ENCODE data around the gene B4GALT1.
A peak's percentile ranks its signal among the peaks of the same experiment; 100 is the strongest.

Gene B4GALT1

GRCh38 chr9:33177086-33177485, 9.9 kb upstream of the B4GALT1 start:
- H2AK5ac ChIP-seq (ENCODE audit: low read length, severe bottlenecking): no peak overlapping the region
- H3K4me2 ChIP-seq (ENCODE audit: low read length, poor library complexity, severe bottlenecking): no peak overlapping the region
- H3K14ac ChIP-seq (ENCODE audit: low read length in 2 of 2): no peak overlapping the region
- H3K27ac ChIP-seq (ENCODE audit: low read length, poor library complexity, severe bottlenecking): peak overlapping the region; percentile 28
- H3K9ac ChIP-seq (ENCODE audit: low read length): no peak overlapping the region
- H3K79me1 ChIP-seq (replicated peaks; ENCODE audit: low read length, poor library complexity, severe bottlenecking): no peaks in the 10 kb centered on the region
- no peak overlapping the region for H2BK120ac ChIP-seq (ENCODE audit: low read depth, low read length)
- H4K91ac ChIP-seq (ENCODE audit: low read length): no peak overlapping the region
- H4K8ac ChIP-seq (ENCODE audit: low read length): no peak overlapping the region
- no peak overlapping the region for H3K4ac ChIP-seq (ENCODE audit: low read depth in 1 of 2, low read length in 2 of 2)
- H3K27me3 ChIP-seq (ENCODE audit: control insufficient read depth in 1 of 2, insufficient read depth in 1 of 2, low read length in 2 of 2): no peaks in the 10 kb centered on the region
- H3K18ac ChIP-seq (ENCODE audit: low read depth in 1 of 2, low read length in 2 of 2): no peak overlapping the region
- no peaks in the 10 kb centered on the region for H3K36me3 ChIP-seq (ENCODE audit: control insufficient read depth in 1 of 2, insufficient read depth in 2 of 2, low read depth in 1 of 2, low read length in 2 of 2)
- H2BK15ac ChIP-seq (ENCODE audit: low read depth, poor library complexity, severe bottlenecking): no peak overlapping the region
- no peak overlapping the region for H3K23ac ChIP-seq (ENCODE audit: low read length in 2 of 2)
- H3K9me3 ChIP-seq (ENCODE audit: control insufficient read depth, low read length): no peaks in the 10 kb centered on the region
- no peak overlapping the region for H2BK12ac ChIP-seq (ENCODE audit: low read length in 2 of 2)
- H2BK5ac ChIP-seq (ENCODE audit: low read depth, low read length, poor library complexity, severe bottlenecking): no peak overlapping the region
- DNase-seq: no peak
- H3K4me3 ChIP-seq (ENCODE audit: insufficient read depth in 1 of 2, low read depth in 1 of 2, low read length in 2 of 2): no peak overlapping the region
- peaks cover 17% of the 10 kb centered on the region for H3K4me1 ChIP-seq (ENCODE audit: control insufficient read depth, insufficient read depth, low read depth, low read length)
- 75% methylated on average over 2 of the region's 4 CpGs for WGBS
- H2AFZ ChIP-seq (ENCODE audit: low read depth, low read length): no peak overlapping the region

- H3K4ac ChIP-seq (ENCODE audit: low read depth in 1 of 2, low read length in 2 of 2): no peak overlapping the region
- H3K4me2 ChIP-seq (ENCODE audit: low read length, poor library complexity, severe bottlenecking): no peak overlapping the region
- H3K27me3 ChIP-seq (ENCODE audit: control insufficient read depth in 1 of 2, insufficient read depth in 1 of 2, low read length in 2 of 2): no peaks in the 10 kb centered on the region
- H3K4me1 ChIP-seq (ENCODE audit: control insufficient read depth, insufficient read depth, low read depth, low read length): peaks cover 16% of the 10 kb centered on the region
- H2BK5ac ChIP-seq (ENCODE audit: low read depth, low read length, poor library complexity, severe bottlenecking): no peak overlapping the region
- H3K14ac ChIP-seq (ENCODE audit: low read length in 2 of 2): no peak overlapping the region
- no peak overlapping the region for H4K8ac ChIP-seq (ENCODE audit: low read length)
- 92% methylated on average over 6 of the region's 6 CpGs for WGBS
- no peak overlapping the region for H2BK15ac ChIP-seq (ENCODE audit: low read depth, poor library complexity, severe bottlenecking)
- no peak overlapping the region for H4K91ac ChIP-seq (ENCODE audit: low read length)
- no peak overlapping the region for H2AFZ ChIP-seq (ENCODE audit: low read depth, low read length)
- no peaks in the 10 kb centered on the region for H3K36me3 ChIP-seq (ENCODE audit: control insufficient read depth in 1 of 2, insufficient read depth in 2 of 2, low read depth in 1 of 2, low read length in 2 of 2)
- no peaks in the 10 kb centered on the region for H3K79me1 ChIP-seq (replicated peaks; ENCODE audit: low read length, poor library complexity, severe bottlenecking)
- no peak overlapping the region for H2BK120ac ChIP-seq (ENCODE audit: low read depth, low read length)
- H3K27ac ChIP-seq (ENCODE audit: low read length, poor library complexity, severe bottlenecking): no peak overlapping the region
- no peaks in the 10 kb centered on the region for H3K9me3 ChIP-seq (ENCODE audit: control insufficient read depth, low read length)
- no peak overlapping the region for H2AK5ac ChIP-seq (ENCODE audit: low read length, severe bottlenecking)
- H3K18ac ChIP-seq (ENCODE audit: low read depth in 1 of 2, low read length in 2 of 2): no peak overlapping the region
- H3K9ac ChIP-seq (ENCODE audit: low read length): no peak overlapping the region
- DNase-seq: no peak
- H2BK12ac ChIP-seq (ENCODE audit: low read length in 2 of 2): no peak overlapping the region
- no peak overlapping the region for H3K23ac ChIP-seq (ENCODE audit: low read length in 2 of 2)
- H3K4me3 ChIP-seq (ENCODE audit: insufficient read depth in 1 of 2, low read depth in 1 of 2, low read length in 2 of 2): no peak overlapping the region
Observed at GRCh38 chr9:33175649-33176325, 8.7 kb upstream of the B4GALT1 start.

GRCh38 chr9:33172256-33173238, 5.4 kb upstream of the B4GALT1 start:
- Histone ChIP-seq H3K23ac (ENCODE audit: low read length in 2 of 2) (no peak overlapping the region), H2AFZ (ENCODE audit: low read depth, low read length) (no peak overlapping the region), H3K4me3 (ENCODE audit: insufficient read depth in 1 of 2, low read depth in 1 of 2, low read length in 2 of 2) (no peak overlapping the region), H3K4ac (ENCODE audit: low read depth in 1 of 2, low read length in 2 of 2) (no peak overlapping the region), H3K4me1 (ENCODE audit: control insufficient read depth, insufficient read depth, low read depth, low read length) (peaks cover 16% of the 10 kb centered on the region), H2BK12ac (ENCODE audit: low read length in 2 of 2) (no peak overlapping the region), H2BK120ac (ENCODE audit: low read depth, low read length) (no peak overlapping the region), H3K36me3 (ENCODE audit: control insufficient read depth in 1 of 2, insufficient read depth in 2 of 2, low read depth in 1 of 2, low read length in 2 of 2) (no peaks in the 10 kb centered on the region), H3K9ac (ENCODE audit: low read length) (no peak overlapping the region), H3K79me1 (replicated peaks; ENCODE audit: low read length, poor library complexity, severe bottlenecking) (no peaks in the 10 kb centered on the region), H4K8ac (ENCODE audit: low read length) (no peak overlapping the region), H3K9me3 (ENCODE audit: control insufficient read depth, low read length) (no peaks in the 10 kb centered on the region), H3K27ac (ENCODE audit: low read length, poor library complexity, severe bottlenecking) (peak overlapping the region; percentile 4), H4K91ac (ENCODE audit: low read length) (no peak overlapping the region), H3K4me2 (ENCODE audit: low read length, poor library complexity, severe bottlenecking) (peak overlapping the region; percentile 33), H3K27me3 (ENCODE audit: control insufficient read depth in 1 of 2, insufficient read depth in 1 of 2, low read length in 2 of 2) (no peaks in the 10 kb centered on the region), H2BK5ac (ENCODE audit: low read depth, low read length, poor library complexity, severe bottlenecking) (no peak overlapping the region), H2AK5ac (ENCODE audit: low read length, severe bottlenecking) (peak overlapping the region; percentile 97), H3K14ac (ENCODE audit: low read length in 2 of 2) (no peak overlapping the region), H2BK15ac (ENCODE audit: low read depth, poor library complexity, severe bottlenecking) (no peak overlapping the region), H3K18ac (ENCODE audit: low read depth in 1 of 2, low read length in 2 of 2) (no peak overlapping the region)
- WGBS: 84% methylated on average over 8 of the region's 8 CpGs
- no peak for DNase-seq

Data from mesenchymal stem cell (in vitro differentiated cells and primary cell).